Right renal cortex interstitium (tissue), 3 donors: ENCODE data around the gene PCDH1. TPM values are rescaled to one million over a fixed set of nuclear protein-coding genes. Genes with fewer than 3 reads are reported as not detected.

Experiments
- DNase-seq, 3 donors: peaks; one replicate each; pipeline ENCODE4 v3.0.0-alpha.2; 2013; ENCODE audit warnings: low read depth in 3 of 3, low spot score in 2 of 3
- polyA plus RNA-seq, 3 donors: library from polyadenylated mRNA; unstranded; fragments of 120-200 nt; gene quantifications; one replicate each; pipeline ENCODE4 v1.2.1, GENCODE V29; 2013; ENCODE audit not compliant: insufficient read length in 3 of 3

PCDH1 gene
- polyA plus RNA-seq, 3 donors = 26.6 to 27.6 (median 26.6) TPM

- no peak for DNase-seq
Observed at GRCh38 chr5:141875022-141875740, 3.0 kb downstream of the PCDH1 start.

- DNase-seq = no peak
Observed at GRCh38 chr5:141874262-141874964, 3.8 kb downstream of the PCDH1 start.

GRCh38 chr5:141873933-141874261, 4.3 kb downstream of the PCDH1 start:
- DNase-seq = no peak

- DNase-seq = no peak
Observed at GRCh38 chr5:141872496-141873356, 5.5 kb downstream of the PCDH1 start.

GRCh38 chr5:141871870-141872269, 6.3 kb downstream of the PCDH1 start:
- no peak for DNase-seq

- no peak for DNase-seq
Observed at GRCh38 chr5:141870871-141871270, 7.3 kb downstream of the PCDH1 start.

- DNase-seq = no peak
Observed at GRCh38 chr5:141870228-141870627, 8.0 kb downstream of the PCDH1 start.

- DNase-seq = no peak
Observed at GRCh38 chr5:141869514-141869913, 8.7 kb downstream of the PCDH1 start.

GRCh38 chr5:141869040-141869439, 9.2 kb downstream of the PCDH1 start:
- no peak for DNase-seq

GRCh38 chr5:141868541-141868940, 9.7 kb downstream of the PCDH1 start:
- no peak for DNase-seq

- DNase-seq = no peak
Observed at GRCh38 chr5:141867651-141868050, 10.6 kb downstream of the PCDH1 start.

- DNase-seq = no peak
Observed at GRCh38 chr5:141867139-141867538, 11.1 kb downstream of the PCDH1 start.

- DNase-seq = no peak
Observed at GRCh38 chr5:141866096-141866495, 12.1 kb downstream of the PCDH1 start.

GRCh38 chr5:141865406-141865805, 12.8 kb downstream of the PCDH1 start:
- DNase-seq = no peak

- DNase-seq = no peak
Observed at GRCh38 chr5:141864371-141865370, 13.5 kb downstream of the PCDH1 start.

- no peak for DNase-seq
Observed at GRCh38 chr5:141863569-141864178, 14.5 kb downstream of the PCDH1 start.

- DNase-seq = no peak
Observed at GRCh38 chr5:141862936-141863543, 15.2 kb downstream of the PCDH1 start.

- DNase-seq = no peak
Observed at GRCh38 chr5:141861194-141861593, 17.0 kb downstream of the PCDH1 start.

- no peak for DNase-seq
Observed at GRCh38 chr5:141858079-141858765, 20.0 kb downstream of the PCDH1 start.
